Peyer's patch (tissue), 4 donors: ENCODE results near the gene COPS7B. TPM values are rescaled to one million over a fixed set of nuclear protein-coding genes. Genes with fewer than 3 reads are reported as not detected.

Experiments
- DNase-seq, 3 donors: peaks; one replicate each; pipeline ENCODE4 v3.0.0-alpha.2; 2017 to 2019
- H3K27ac ChIP-seq, 4 donors: fragments of 200-600 bp; sonication (generic); one replicate each; pipeline ENCODE4 v1.5.1; 2016 to 2019
- H3K27me3 ChIP-seq, 2 donors: fragments of 200-600 bp; sonication (generic); one replicate each; pipeline ENCODE4 v1.5.1; 2019
- H3K36me3 ChIP-seq, 3 donors: fragments of 200-600 bp; sonication (generic); one replicate each; pipeline ENCODE4 v1.5.1; 2016 to 2019
- H3K4me1 ChIP-seq, 4 donors: fragments of 200-600 bp; sonication (generic); one replicate each; pipeline ENCODE4 v1.5.1; 2016 to 2019
- H3K4me3 ChIP-seq, 4 donors: fragments of 200-600 bp; sonication (generic); 1 replicate in 3 of 4; 2 replicates in 1 of 4; pipeline ENCODE4 v1.5.1; 2016 to 2019; ENCODE audit warnings: mild to moderate bottlenecking in 1 of 4
- H3K9me3 ChIP-seq, 4 donors: fragments of 200-600 bp; sonication (generic); one replicate each; pipeline ENCODE4 v1.5.1; 2016 to 2019; ENCODE audit warnings: mild to moderate bottlenecking in 1 of 4
- POLR2A ChIP-seq, 2 donors: fragments of 450-650 bp; IDR thresholded peaks; one replicate each; pipeline ENCODE4 v1.5.1; 2017; ENCODE audit warnings: antibody characterized with exemption in 2 of 2, mild to moderate bottlenecking in 2 of 2, moderate library complexity in 2 of 2
- small RNA-seq, 2 donors: library from RNA; depleted of rRNA; stranded (forward); fragments of <200 nt; gene quantifications; one replicate each; pipeline ENCODE3, GENCODE V24; 2016
- total RNA-seq, 4 donors: library from RNA; depleted of rRNA; stranded (reverse); fragments of >200 nt; gene quantifications; one replicate each; pipeline ENCODE4 v1.1.0, GENCODE V29; 2016
- TF ChIP-seq, protein P1 (sequence below), 6 experiments: fragments of 450-650 bp in 4 of 6; fragments of 200-600 bp in 2 of 6; sonication (generic) in 1 of 6; IDR thresholded peaks; one replicate each; pipeline ENCODE4 v1.5.1; 2017 to 2019; ENCODE audit warnings: antibody characterized with exemption in 6 of 6, mild to moderate bottlenecking in 3 of 6, moderate library complexity in 1 of 6

COPS7B gene
- total RNA-seq, 4 donors from 2014 or later, result 33.5 to 217 (median 43.4) TPM

DNA sequence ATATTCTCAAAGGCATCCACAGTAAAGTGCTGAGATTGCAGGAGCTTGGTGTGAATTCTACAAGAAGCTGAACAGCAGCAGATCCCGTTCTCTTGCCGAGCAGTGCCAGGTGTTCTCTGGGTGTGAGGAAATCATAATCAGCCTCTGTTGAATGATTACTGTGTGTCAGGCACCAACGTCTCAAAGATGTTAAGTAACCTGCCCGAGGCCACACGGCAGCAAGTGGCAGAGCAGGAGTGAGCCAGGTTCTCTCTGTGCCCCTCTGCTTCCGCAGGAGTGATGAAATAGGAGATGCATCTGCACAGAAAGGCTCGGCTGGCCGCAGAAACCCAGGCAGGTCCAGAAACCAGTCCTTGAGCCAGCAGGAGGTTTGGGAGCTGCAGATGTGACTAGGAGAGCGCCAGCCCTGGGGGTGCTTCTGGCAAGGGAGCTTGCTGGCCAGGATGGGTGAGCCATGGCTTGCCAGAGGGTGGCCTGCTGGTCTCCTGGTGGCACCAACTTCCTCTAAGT lies 68.4 kb downstream of the COPS7B start:
- no peaks in the 10 kb centered on the region for H3K9me3 ChIP-seq
- no peaks in the 10 kb centered on the region for H3K27me3 ChIP-seq
- no peak overlapping the region for H3K27ac ChIP-seq
- no peaks in the 10 kb centered on the region for H3K36me3 ChIP-seq
- DNase-seq, result no peak
- no peaks in the 10 kb centered on the region for H3K4me1 ChIP-seq
- TF ChIP-seq, protein P1, sequence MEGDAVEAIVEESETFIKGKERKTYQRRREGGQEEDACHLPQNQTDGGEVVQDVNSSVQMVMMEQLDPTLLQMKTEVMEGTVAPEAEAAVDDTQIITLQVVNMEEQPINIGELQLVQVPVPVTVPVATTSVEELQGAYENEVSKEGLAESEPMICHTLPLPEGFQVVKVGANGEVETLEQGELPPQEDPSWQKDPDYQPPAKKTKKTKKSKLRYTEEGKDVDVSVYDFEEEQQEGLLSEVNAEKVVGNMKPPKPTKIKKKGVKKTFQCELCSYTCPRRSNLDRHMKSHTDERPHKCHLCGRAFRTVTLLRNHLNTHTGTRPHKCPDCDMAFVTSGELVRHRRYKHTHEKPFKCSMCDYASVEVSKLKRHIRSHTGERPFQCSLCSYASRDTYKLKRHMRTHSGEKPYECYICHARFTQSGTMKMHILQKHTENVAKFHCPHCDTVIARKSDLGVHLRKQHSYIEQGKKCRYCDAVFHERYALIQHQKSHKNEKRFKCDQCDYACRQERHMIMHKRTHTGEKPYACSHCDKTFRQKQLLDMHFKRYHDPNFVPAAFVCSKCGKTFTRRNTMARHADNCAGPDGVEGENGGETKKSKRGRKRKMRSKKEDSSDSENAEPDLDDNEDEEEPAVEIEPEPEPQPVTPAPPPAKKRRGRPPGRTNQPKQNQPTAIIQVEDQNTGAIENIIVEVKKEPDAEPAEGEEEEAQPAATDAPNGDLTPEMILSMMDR (IDR thresholded peaks at IDR 0.05), result no peak
- TF ChIP-seq POLR2A (IDR thresholded peaks at IDR 0.05), result no peak
- H3K4me3 ChIP-seq, result no peak overlapping the region

DNA sequence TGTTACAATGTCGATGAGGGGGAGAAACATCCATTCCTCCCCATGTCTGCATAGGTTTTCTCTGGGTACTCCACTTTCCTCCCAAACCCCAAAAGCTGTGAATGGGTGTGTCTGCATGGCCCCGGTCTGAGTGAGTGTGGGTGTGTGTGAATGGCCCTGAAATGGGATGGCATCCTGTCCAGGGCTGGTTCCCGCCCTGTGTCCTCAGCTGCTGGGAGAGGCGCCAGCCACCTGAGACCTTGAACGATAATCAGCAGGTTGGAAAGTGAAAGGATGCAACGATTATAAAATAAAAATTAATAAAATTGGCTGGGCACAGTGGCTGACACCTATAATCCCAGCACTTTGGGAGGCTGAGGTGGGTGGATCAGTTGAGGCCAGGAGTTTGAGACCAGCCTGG lies 70.7 kb downstream of the COPS7B start:
- no peaks in the 10 kb centered on the region for H3K9me3 ChIP-seq
- H3K4me3 ChIP-seq, result no peak overlapping the region
- TF ChIP-seq, protein P1 (IDR thresholded peaks at IDR 0.05), result no peak
- no peak for TF ChIP-seq POLR2A (IDR thresholded peaks at IDR 0.05)
- peak in 2 of 3 donors; percentile 51 to 63 for DNase-seq
- no peak overlapping the region for H3K27ac ChIP-seq
- H3K4me1 ChIP-seq, result no peaks in the 10 kb centered on the region
- no peaks in the 10 kb centered on the region for H3K36me3 ChIP-seq
- H3K27me3 ChIP-seq, result no peaks in the 10 kb centered on the region

Small RNA genes within 50 kb of the gene (small RNA-seq; reads per million reads assigned to genes)
- gene AC073476.4, result 0 reads per million in 2 donors

Other genes with a start within 250 kb of the COPS7B start
- not detected for gene TEX44, start 193.6 kb upstream of the COPS7B start, total RNA-seq
- gene PTMA, start 77.9 kb upstream of the COPS7B start, total RNA-seq, result 1,000 to 10,000 TPM in 1 of 4 donors, 100 to 1,000 TPM in 3; 316 to 1,049 (median 353) TPM
- 10 to 100 TPM; 20.0 to 59.4 (median 25.7) TPM for gene PDE6D, start 5.2 kb upstream of the COPS7B start, total RNA-seq
- not detected for gene NPPC, start 140.0 kb downstream of the COPS7B start, total RNA-seq
- 100 to 1,000 TPM in 1 of 4 donors, 10 to 100 TPM in 3; 26.4 to 147 (median 58.3) TPM for gene DIS3L2, start 175.3 kb downstream of the COPS7B start, total RNA-seq